Measurements from ENCODE around the gene SMIM30. TPM values are rescaled to one million over a fixed set of nuclear protein-coding genes. Genes with fewer than 3 reads are reported as not detected.

The SMIM30 gene
- total RNA-seq, 4 donors from 2014 or later, result 12.7 to 24.3 (median 18.0) TPM

GRCh38 chr7:113094517-113095249 lies 23.7 kb downstream of the SMIM30 start:
- H3K4me3 ChIP-seq, result no peak overlapping the region
- no peaks in the 10 kb centered on the region for H3K36me3 ChIP-seq
- 86% methylated on average over 3 of the region's 3 CpGs for WGBS
- H3K27me3 ChIP-seq, result no peaks in the 10 kb centered on the region
- H3K4me1 ChIP-seq, result peaks cover 3% of the 10 kb centered on the region
- no peak for DNase-seq (ENCODE audit: low spot score in 2 of 2)
- TF ChIP-seq EP300 (IDR thresholded peaks at IDR 0.05), result no peak
- TF ChIP-seq, protein P1, sequence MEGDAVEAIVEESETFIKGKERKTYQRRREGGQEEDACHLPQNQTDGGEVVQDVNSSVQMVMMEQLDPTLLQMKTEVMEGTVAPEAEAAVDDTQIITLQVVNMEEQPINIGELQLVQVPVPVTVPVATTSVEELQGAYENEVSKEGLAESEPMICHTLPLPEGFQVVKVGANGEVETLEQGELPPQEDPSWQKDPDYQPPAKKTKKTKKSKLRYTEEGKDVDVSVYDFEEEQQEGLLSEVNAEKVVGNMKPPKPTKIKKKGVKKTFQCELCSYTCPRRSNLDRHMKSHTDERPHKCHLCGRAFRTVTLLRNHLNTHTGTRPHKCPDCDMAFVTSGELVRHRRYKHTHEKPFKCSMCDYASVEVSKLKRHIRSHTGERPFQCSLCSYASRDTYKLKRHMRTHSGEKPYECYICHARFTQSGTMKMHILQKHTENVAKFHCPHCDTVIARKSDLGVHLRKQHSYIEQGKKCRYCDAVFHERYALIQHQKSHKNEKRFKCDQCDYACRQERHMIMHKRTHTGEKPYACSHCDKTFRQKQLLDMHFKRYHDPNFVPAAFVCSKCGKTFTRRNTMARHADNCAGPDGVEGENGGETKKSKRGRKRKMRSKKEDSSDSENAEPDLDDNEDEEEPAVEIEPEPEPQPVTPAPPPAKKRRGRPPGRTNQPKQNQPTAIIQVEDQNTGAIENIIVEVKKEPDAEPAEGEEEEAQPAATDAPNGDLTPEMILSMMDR (IDR thresholded peaks at IDR 0.05), result no peak
- no peak for TF ChIP-seq POLR2A (IDR thresholded peaks at IDR 0.05)
- no peak for TF ChIP-seq POLR2AphosphoS5 (IDR thresholded peaks at IDR 0.05)
- H3K9me3 ChIP-seq, result no peaks in the 10 kb centered on the region
- H3K27ac ChIP-seq, result no peak overlapping the region

DNA sequence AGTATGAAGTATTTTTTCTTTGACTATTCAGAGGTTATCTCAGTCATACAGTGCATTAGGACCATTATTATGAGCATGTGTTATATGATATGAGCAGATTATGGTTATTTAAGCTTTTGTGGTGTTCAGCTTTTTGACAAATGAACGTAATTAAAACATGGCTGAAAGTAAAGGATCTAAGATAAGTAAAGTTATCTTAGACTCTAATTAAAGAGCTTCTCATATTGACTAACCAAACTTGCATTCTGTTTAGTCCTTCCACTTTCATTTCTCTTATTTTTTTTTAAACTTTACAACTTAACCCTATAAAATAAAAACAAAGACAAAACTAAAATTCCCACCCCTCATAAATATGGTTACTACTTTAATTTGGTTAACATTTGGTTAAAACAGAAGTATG lies 24.8 kb downstream of the SMIM30 start:
- Histone ChIP-seq H3K27me3 (no peaks in the 10 kb centered on the region), H3K27ac (no peak overlapping the region), H3K9me3 (no peaks in the 10 kb centered on the region), H3K4me3 (no peak overlapping the region), H3K36me3 (no peaks in the 10 kb centered on the region), H3K4me1 (no peaks in the 10 kb centered on the region)
- 71% methylated on average over 1 of the region's 1 CpG for WGBS
- DNase-seq (ENCODE audit: low spot score in 2 of 2), result no peak
- TF ChIP-seq POLR2A (IDR thresholded peaks at IDR 0.05) (no peak), EP300 (IDR thresholded peaks at IDR 0.05) (no peak), POLR2AphosphoS5 (IDR thresholded peaks at IDR 0.05) (no peak)
- TF ChIP-seq, protein P1 (IDR thresholded peaks at IDR 0.05), result no peak

- Histone ChIP-seq H3K36me3 (no peaks in the 10 kb centered on the region), H3K27ac (no peak overlapping the region), H3K4me1 (no peaks in the 10 kb centered on the region), H3K4me3 (no peak overlapping the region), H3K9me3 (no peaks in the 10 kb centered on the region), H3K27me3 (no peaks in the 10 kb centered on the region)
- 64% methylated on average over 1 of the region's 1 CpG for WGBS
- TF ChIP-seq, protein P1 (IDR thresholded peaks at IDR 0.05), result no peak
- TF ChIP-seq EP300 (IDR thresholded peaks at IDR 0.05), result no peak
- no peak for TF ChIP-seq POLR2A (IDR thresholded peaks at IDR 0.05)
- no peak for TF ChIP-seq POLR2AphosphoS5 (IDR thresholded peaks at IDR 0.05)
- no peak for DNase-seq (ENCODE audit: low spot score in 2 of 2)
Observed at GRCh38 chr7:113092762-113093161, 25.6 kb downstream of the SMIM30 start.

GRCh38 chr7:113087071-113087998 lies 31.0 kb downstream of the SMIM30 start:
- Histone ChIP-seq H3K36me3 (no peaks in the 10 kb centered on the region), H3K9me3 (no peaks in the 10 kb centered on the region), H3K27me3 (no peaks in the 10 kb centered on the region), H3K27ac (peak overlapping the region; percentile 51), H3K4me1 (peaks cover 16% of the 10 kb centered on the region), H3K4me3 (peak overlapping the region; percentile 57)
- 27% methylated on average over 15 of the region's 15 CpGs for WGBS
- no peak for DNase-seq (ENCODE audit: low spot score in 2 of 2)
- no peak for TF ChIP-seq EP300 (IDR thresholded peaks at IDR 0.05)
- TF ChIP-seq, protein P1 (IDR thresholded peaks at IDR 0.05), result no peak
- no peak for TF ChIP-seq POLR2A (IDR thresholded peaks at IDR 0.05)
- no peak for TF ChIP-seq POLR2AphosphoS5 (IDR thresholded peaks at IDR 0.05)

DNA sequence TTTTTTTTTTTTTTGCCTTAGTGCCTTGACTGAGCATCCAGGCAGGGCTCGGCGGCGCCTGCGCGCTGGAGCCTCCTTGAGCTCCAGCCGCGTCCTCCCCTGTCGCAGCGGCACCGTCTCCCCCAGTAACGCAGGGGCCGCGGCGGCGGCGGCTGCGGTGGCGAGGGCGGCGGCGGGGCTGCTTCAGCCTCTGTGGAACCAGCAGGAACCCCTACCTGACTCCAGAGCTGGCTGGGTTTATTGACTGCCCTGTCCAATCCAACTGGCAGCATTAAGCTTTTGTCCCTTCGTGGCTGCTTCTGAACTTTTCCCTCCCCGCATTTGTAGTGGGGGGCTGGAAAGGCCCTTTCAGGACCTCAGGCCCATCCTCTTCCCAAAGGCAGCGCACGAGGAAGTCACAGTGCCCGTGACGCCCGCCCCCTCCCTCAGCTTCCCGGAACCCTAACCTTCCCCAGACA lies 31.9 kb downstream of the SMIM30 start, which contains the start of gene GPR85:
Gene GPR85 (minus strand): TSS at position 397 of the 458 bp plus-strand sequence. CDS start 2,106 bp downstream, outside the sequence.
- peak within 1 kb of the TSS; percentile 51 for H3K27ac ChIP-seq
- TF ChIP-seq, protein P1 (IDR thresholded peaks at IDR 0.05), result no peak
- no peak for TF ChIP-seq POLR2AphosphoS5 (IDR thresholded peaks at IDR 0.05)
- TF ChIP-seq POLR2A (IDR thresholded peaks at IDR 0.05), result no peak
- no peak for TF ChIP-seq EP300 (IDR thresholded peaks at IDR 0.05)
- no peaks in the 10 kb centered on the region for H3K36me3 ChIP-seq
- no peak for DNase-seq (ENCODE audit: low spot score in 2 of 2)
- 1% methylated on average over 29 of the region's 29 CpGs for WGBS
- H3K27me3 ChIP-seq, result no peaks in the 10 kb centered on the region
- H3K4me3 ChIP-seq, result peak within 1 kb of the TSS; percentile 57
- H3K9me3 ChIP-seq, result no peaks in the 10 kb centered on the region
- H3K4me1 ChIP-seq, result peaks cover 16% of the 10 kb centered on the region
